Measurements from ENCODE around the gene ABTB2.

- TF ChIP-seq CTCF (IDR thresholded peaks at IDR 0.05; ENCODE audit: insufficient read depth, low read length) (no peak), GABPA (IDR thresholded peaks at IDR 0.05; ENCODE audit: low read depth) (no peak), POLR2AphosphoS5 (IDR thresholded peaks at IDR 0.05; ENCODE audit: low read depth) (no peak), REST (IDR thresholded peaks at IDR 0.05; ENCODE audit: insufficient replicate concordance, low read depth) (no peak)
Measured at GRCh38 chr11:34173050-34173449, 184.8 kb downstream of the ABTB2 start.
